GM12878 (cell line): ENCODE data around the gene SELENOH. TPM values are rescaled to one million over a fixed set of nuclear protein-coding genes. Genes with fewer than 3 reads are reported as not detected.

ENCODE experiments used
- ASH2L ChIP-seq: fragments of 300-600, 200-600 bp; sonication (generic); IDR thresholded peaks from 2 replicates; pipeline ENCODE4 v1.6.1; 2017; ENCODE audit warnings: low read depth, mild to moderate bottlenecking, borderline replicate concordance
- EED ChIP-seq: sonication (generic); IDR thresholded peaks from 2 replicates; pipeline ENCODE4 v1.6.1; 2016; ENCODE audit warnings: antibody characterized with exemption, low read depth
- ESRRA ChIP-seq: IDR thresholded peaks from 2 replicates; pipeline ENCODE4 v1.6.1; 2012; ENCODE audit warnings: mild to moderate bottlenecking, low read length, improper control_type of control experiment
- ETV6 ChIP-seq, 2 experiments: fragments of 450-650 bp in 1 of 2; IDR thresholded peaks in 1 of 2; conservative IDR thresholded peaks in 1 of 2; 2 replicates each; pipeline ENCODE4 v1.6.1; 2014; ENCODE audit warnings: antibody characterized with exemption in 1 of 2, borderline replicate concordance in 1 of 2, low read depth in 1 of 2, mild to moderate bottlenecking in 1 of 2, moderate library complexity in 1 of 2
- EZH2 ChIP-seq: IDR thresholded peaks from 2 replicates; pipeline ENCODE4 v1.6.1; 2012; ENCODE audit warnings: low read depth, mild to moderate bottlenecking, control low read depth, inconsistent platforms, low read length, borderline replicate concordance; ENCODE audit not compliant: control insufficient read depth
- FOXK2 ChIP-seq: fragments of 450-650 bp; IDR thresholded peaks from 2 replicates; pipeline ENCODE4 v1.6.1; 2017; ENCODE audit warnings: mild to moderate bottlenecking, moderate library complexity
- FOXM1 ChIP-seq: IDR thresholded peaks from 2 replicates; pipeline ENCODE4 v1.6.1; 2012; ENCODE audit warnings: low read depth, mild to moderate bottlenecking, inconsistent platforms, low read length, moderate library complexity
- HCFC1 ChIP-seq: fragments of 150-350 bp; IDR thresholded peaks from 2 replicates; pipeline ENCODE4 v1.6.1; 2014; ENCODE audit warnings: low read length
- IKZF1 ChIP-seq: fragments of 450-650 bp; conservative IDR thresholded peaks from 2 replicates; pipeline ENCODE4 v1.6.1; 2017; ENCODE audit warnings: antibody characterized with exemption, mild to moderate bottlenecking
- MTA3 ChIP-seq: IDR thresholded peaks from 2 replicates; pipeline ENCODE4 v1.6.1; 2012; ENCODE audit warnings: low read length, inconsistent platforms, borderline replicate concordance
- NBN ChIP-seq: fragments of 450-650 bp; IDR thresholded peaks from 2 replicates; pipeline ENCODE4 v1.6.1; 2016
- NR2C1 ChIP-seq: fragments of 450-650 bp; IDR thresholded peaks from 2 replicates; pipeline ENCODE4 v1.6.1; 2017; ENCODE audit warnings: antibody characterized with exemption, mild to moderate bottlenecking, moderate library complexity
- PAX5 ChIP-seq: IDR thresholded peaks from 2 replicates; pipeline ENCODE4 v1.6.1; 2011; ENCODE audit warnings: low read depth, low read length, borderline replicate concordance
- RAD51 ChIP-seq: fragments of 450-650 bp; IDR thresholded peaks from 2 replicates; pipeline ENCODE4 v1.6.1; 2016; ENCODE audit warnings: moderate library complexity, mild to moderate bottlenecking, inconsistent platforms
- RUNX3 ChIP-seq: IDR thresholded peaks from 2 replicates; pipeline ENCODE4 v1.6.1; 2012; ENCODE audit warnings: low read length, inconsistent platforms
- TBL1XR1 ChIP-seq: IDR thresholded peaks from 2 replicates; pipeline ENCODE4 v1.6.1; 2012; ENCODE audit warnings: low read depth, low read length, improper control_type of control experiment
- TCF12 ChIP-seq: IDR thresholded peaks from 2 replicates; pipeline ENCODE4 v1.6.1; 2011; ENCODE audit warnings: low read depth, mild to moderate bottlenecking, low read length
- WRNIP1 ChIP-seq: IDR thresholded peaks from 2 replicates; pipeline ENCODE4 v1.6.1; 2011; ENCODE audit warnings: low read depth, low read length, improper control_type of control experiment, borderline replicate concordance
- YY1 ChIP-seq: IDR thresholded peaks from 2 replicates; pipeline ENCODE4 v1.6.1; 2011; ENCODE audit warnings: low read depth, mild to moderate bottlenecking, low read length
- ZNF217 ChIP-seq: fragments of 450-650 bp; IDR thresholded peaks from 2 replicates; pipeline ENCODE4 v1.6.1; 2017; ENCODE audit warnings: antibody characterized with exemption, mild to moderate bottlenecking
- ZZZ3 ChIP-seq: IDR thresholded peaks from 2 replicates; pipeline ENCODE4 v1.6.1; 2011; ENCODE audit warnings: low read depth; ENCODE audit not compliant: control insufficient read depth, insufficient read length
- polyA plus RNA-seq, 11 experiments: library from polyadenylated mRNA; depleted of rRNA in 4 of 11; unstranded in 6 of 11; stranded (reverse) in 5 of 11; fragments of >200 nt; fragmentation: Nextera tagmentation in 4 of 11; fragmentation: Illumina TruSeq in 1 of 11; extraction: Ambion mirVana in 4 of 11; extraction: Trizol in 1 of 11; gene quantifications; 1 replicate in 1 of 11; 2 replicates in 10 of 11; pipeline versions ENCODE4 v1.2.1 to v1.2.3, GENCODE V29; 2011 to 2016; ENCODE audit warnings: inconsistent platforms in 2 of 11, missing spikeins in 2 of 11, low read depth in 1 of 11
- total RNA-seq, 4 experiments: library from RNA; depleted of rRNA in 3 of 4; stranded (reverse); fragments of >200 nt in 3 of 4; fragmentation: Illumina TruSeq in 1 of 4; extraction: Trizol in 1 of 4; gene quantifications; 2 replicates each; pipeline versions ENCODE4 v1.2.1 to v1.2.3, GENCODE V29; 2013 to 2021
- TF ChIP-seq, protein P1 (sequence below): fragments of 450-650 bp; IDR thresholded peaks from 2 replicates; pipeline ENCODE4 v1.6.1; 2016; ENCODE audit warnings: mild to moderate bottlenecking
- TF ChIP-seq, protein P2 (sequence below): IDR thresholded peaks from 2 replicates; pipeline ENCODE4 v1.6.1; 2011; ENCODE audit warnings: low read depth, low read length, improper control_type of control experiment, borderline replicate concordance
- TF ChIP-seq, protein P3 (sequence below): fragments of 450-650 bp; IDR thresholded peaks from 2 replicates; pipeline ENCODE4 v1.6.1; 2017; ENCODE audit warnings: borderline replicate concordance
- TF ChIP-seq, protein P4 (sequence below): fragments of 450-650 bp; formaldehyde crosslinking; IDR thresholded peaks from 2 replicates; pipeline ENCODE4 v1.5.0; 2022; ENCODE audit warnings: mild to moderate bottlenecking, missing genetic modification characterization

SELENOH gene
- total and polyA plus RNA-seq, 10 of the 15 experiments (the other 5 are each of a cell fraction or from before 2014, with no cell fraction given): 20.3 to 458 (median 200) TPM

DNA sequence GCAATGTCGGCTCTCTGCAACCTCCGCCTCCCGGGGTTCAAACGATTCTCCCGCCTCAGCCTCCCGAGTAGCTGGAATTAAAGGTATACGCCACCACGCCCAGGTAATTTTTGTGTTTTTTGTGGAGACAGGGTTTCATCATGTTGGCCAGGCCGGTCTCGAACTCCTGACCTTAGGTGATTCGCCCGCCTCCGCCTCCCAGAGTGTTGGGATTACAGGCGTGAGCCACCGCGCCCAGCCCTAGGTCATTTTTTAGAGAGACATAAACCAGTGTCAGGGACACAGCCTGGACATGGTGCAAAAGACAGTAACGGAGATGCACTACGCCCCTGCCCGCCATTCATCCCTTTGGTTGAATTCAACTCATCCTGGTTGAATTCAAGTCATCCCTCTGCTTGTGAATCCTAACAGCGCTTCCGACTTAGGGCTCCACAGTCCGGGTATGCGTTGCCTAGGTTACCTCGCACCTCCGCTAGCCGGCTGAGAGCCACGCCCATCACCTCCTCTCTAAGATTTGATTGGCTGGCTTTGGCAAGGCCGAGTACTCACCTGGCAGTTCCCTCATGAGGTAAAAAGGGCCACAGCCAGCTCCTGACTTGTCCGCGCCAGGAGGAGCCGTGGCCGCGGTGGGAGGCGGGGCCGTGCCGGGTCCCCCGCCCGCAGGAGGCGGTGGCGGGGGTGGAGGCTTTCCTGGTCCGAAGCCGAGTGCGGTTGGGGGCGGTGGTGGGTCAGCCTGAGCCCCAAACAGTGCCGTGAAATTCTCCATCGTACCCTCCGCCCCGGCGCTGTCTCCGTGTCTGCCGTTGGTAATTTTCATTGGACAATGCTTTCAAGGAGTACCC, 29.7 kb upstream of the SELENOH start, which contains the start of gene MED19 (continued):
- TF ChIP-seq, protein P1, sequence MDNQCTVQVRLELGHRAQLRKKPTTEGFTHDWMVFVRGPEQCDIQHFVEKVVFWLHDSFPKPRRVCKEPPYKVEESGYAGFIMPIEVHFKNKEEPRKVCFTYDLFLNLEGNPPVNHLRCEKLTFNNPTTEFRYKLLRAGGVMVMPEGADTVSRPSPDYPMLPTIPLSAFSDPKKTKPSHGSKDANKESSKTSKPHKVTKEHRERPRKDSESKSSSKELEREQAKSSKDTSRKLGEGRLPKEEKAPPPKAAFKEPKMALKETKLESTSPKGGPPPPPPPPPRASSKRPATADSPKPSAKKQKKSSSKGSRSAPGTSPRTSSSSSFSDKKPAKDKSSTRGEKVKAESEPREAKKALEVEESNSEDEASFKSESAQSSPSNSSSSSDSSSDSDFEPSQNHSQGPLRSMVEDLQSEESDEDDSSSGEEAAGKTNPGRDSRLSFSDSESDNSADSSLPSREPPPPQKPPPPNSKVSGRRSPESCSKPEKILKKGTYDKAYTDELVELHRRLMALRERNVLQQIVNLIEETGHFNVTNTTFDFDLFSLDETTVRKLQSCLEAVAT: no peak
- TF ChIP-seq ZNF217 (no peak), EZH2 (no peak), ETV6 (conservative IDR thresholded peaks at IDR 0.05 in 1 of 2, IDR thresholded peaks at IDR 0.05 in 1 of 2; ENCODE audit: borderline replicate concordance in 1 of 2, low read depth in 1 of 2) (no peak), TCF12 (no peak), NR2C1 (no peak), RUNX3 (no peak), PAX5 (no peak), IKZF1 (no peak), TBL1XR1 (no peak), FOXM1 (no peak), ESRRA (no peak), MTA3 (no peak), FOXK2 (no peak; the same call in 1 of the 2 replicates), ZZZ3 (no peak), EED (no peak), HCFC1 (no peak), RAD51 (no peak), ASH2L (no peak; the same call in 1 of the 2 replicates), YY1 (no peak), WRNIP1 (no peak), NBN (no peak)
- TF ChIP-seq, protein P2, sequence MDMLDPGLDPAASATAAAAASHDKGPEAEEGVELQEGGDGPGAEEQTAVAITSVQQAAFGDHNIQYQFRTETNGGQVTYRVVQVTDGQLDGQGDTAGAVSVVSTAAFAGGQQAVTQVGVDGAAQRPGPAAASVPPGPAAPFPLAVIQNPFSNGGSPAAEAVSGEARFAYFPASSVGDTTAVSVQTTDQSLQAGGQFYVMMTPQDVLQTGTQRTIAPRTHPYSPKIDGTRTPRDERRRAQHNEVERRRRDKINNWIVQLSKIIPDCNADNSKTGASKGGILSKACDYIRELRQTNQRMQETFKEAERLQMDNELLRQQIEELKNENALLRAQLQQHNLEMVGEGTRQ: no peak
- TF ChIP-seq, protein P3, sequence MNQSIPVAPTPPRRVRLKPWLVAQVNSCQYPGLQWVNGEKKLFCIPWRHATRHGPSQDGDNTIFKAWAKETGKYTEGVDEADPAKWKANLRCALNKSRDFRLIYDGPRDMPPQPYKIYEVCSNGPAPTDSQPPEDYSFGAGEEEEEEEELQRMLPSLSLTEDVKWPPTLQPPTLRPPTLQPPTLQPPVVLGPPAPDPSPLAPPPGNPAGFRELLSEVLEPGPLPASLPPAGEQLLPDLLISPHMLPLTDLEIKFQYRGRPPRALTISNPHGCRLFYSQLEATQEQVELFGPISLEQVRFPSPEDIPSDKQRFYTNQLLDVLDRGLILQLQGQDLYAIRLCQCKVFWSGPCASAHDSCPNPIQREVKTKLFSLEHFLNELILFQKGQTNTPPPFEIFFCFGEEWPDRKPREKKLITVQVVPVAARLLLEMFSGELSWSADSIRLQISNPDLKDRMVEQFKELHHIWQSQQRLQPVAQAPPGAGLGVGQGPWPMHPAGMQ: no peak
- TF ChIP-seq, protein P4, sequence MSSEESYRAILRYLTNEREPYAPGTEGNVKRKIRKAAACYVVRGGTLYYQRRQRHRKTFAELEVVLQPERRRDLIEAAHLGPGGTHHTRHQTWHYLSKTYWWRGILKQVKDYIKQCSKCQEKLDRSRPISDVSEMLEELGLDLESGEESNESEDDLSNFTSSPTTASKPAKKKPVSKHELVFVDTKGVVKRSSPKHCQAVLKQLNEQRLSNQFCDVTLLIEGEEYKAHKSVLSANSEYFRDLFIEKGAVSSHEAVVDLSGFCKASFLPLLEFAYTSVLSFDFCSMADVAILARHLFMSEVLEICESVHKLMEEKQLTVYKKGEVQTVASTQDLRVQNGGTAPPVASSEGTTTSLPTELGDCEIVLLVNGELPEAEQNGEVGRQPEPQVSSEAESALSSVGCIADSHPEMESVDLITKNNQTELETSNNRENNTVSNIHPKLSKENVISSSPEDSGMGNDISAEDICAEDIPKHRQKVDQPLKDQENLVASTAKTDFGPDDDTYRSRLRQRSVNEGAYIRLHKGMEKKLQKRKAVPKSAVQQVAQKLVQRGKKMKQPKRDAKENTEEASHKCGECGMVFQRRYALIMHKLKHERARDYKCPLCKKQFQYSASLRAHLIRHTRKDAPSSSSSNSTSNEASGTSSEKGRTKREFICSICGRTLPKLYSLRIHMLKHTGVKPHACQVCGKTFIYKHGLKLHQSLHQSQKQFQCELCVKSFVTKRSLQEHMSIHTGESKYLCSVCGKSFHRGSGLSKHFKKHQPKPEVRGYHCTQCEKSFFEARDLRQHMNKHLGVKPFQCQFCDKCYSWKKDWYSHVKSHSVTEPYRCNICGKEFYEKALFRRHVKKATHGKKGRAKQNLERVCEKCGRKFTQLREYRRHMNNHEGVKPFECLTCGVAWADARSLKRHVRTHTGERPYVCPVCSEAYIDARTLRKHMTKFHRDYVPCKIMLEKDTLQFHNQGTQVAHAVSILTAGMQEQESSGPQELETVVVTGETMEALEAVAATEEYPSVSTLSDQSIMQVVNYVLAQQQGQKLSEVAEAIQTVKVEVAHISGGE (CRISPR knock-in tag): no peak
